Measurements from ENCODE around the gene SHROOM2. TPM values are rescaled to one million over a fixed set of nuclear protein-coding genes. Genes with fewer than 3 reads are reported as not detected.

The SHROOM2 gene
- polyA plus RNA-seq, 4 donors, result 0.45 to 8.9 (median 0.97) TPM

- DNase-seq (peak; percentile 57 to 59), FAIRE-seq (no peak)
- H3K9me3 ChIP-seq (ENCODE audit: control insufficient read depth in 2 of 2, insufficient read depth in 1 of 2, low read depth in 1 of 2, low read length in 1 of 2), result no peaks in the 10 kb centered on the region
- no peak overlapping the region for H3K4me3 ChIP-seq (ENCODE audit: low read depth in 1 of 3, low read length in 3 of 3)
- peaks cover 0 to 19% (median 0%) of the 10 kb centered on the region in 3 donors for H3K4me1 ChIP-seq (ENCODE audit: control insufficient read depth in 3 of 3, insufficient read depth in 2 of 3, low read depth in 1 of 3, low read length in 2 of 3)
- peak overlapping the region in 1 of 3 donors; percentile 60 for H3K27ac ChIP-seq (ENCODE audit: low read depth in 1 of 3, low read length in 2 of 3)
- 26 to 41% (median 34%) methylated on average over 14 to 15 of the region's 15 CpGs for WGBS, 3 donors
- no peaks in the 10 kb centered on the region for H3K27me3 ChIP-seq (ENCODE audit: control insufficient read depth in 3 of 3, insufficient read depth in 3 of 3, low read length in 3 of 3)
- H3K36me3 ChIP-seq (ENCODE audit: control insufficient read depth in 3 of 3, insufficient read depth in 2 of 3, low read depth in 1 of 3, low read length in 3 of 3), result no peaks in the 10 kb centered on the region
These were observed 96.6 kb downstream of the SHROOM2 start for GRCh38 chrX:9882669-9883446.

GRCh38 chrX:9884031-9884779, 98.0 kb downstream of the SHROOM2 start:
- no peak for FAIRE-seq
- Histone ChIP-seq H3K4me3 (ENCODE audit: low read depth in 1 of 3, low read length in 3 of 3) (no peak overlapping the region), H3K36me3 (ENCODE audit: control insufficient read depth in 3 of 3, insufficient read depth in 2 of 3, low read depth in 1 of 3, low read length in 3 of 3) (no peaks in the 10 kb centered on the region), H3K4me1 (ENCODE audit: control insufficient read depth in 3 of 3, insufficient read depth in 2 of 3, low read depth in 1 of 3, low read length in 2 of 3) (peaks cover 0 to 19% (median 0%) of the 10 kb centered on the region in 3 donors), H3K27me3 (ENCODE audit: control insufficient read depth in 3 of 3, insufficient read depth in 3 of 3, low read length in 3 of 3) (no peaks in the 10 kb centered on the region), H3K27ac (ENCODE audit: low read depth in 1 of 3, low read length in 2 of 3) (no peak overlapping the region), H3K9me3 (ENCODE audit: control insufficient read depth in 2 of 2, insufficient read depth in 1 of 2, low read depth in 1 of 2, low read length in 1 of 2) (no peaks in the 10 kb centered on the region)
- 76 to 81% (median 78%) methylated on average over 9 of the region's 9 CpGs for WGBS, 3 donors
- DNase-seq, result no peak

GRCh38 chrX:9885150-9885549, 98.9 kb downstream of the SHROOM2 start:
- no peak for FAIRE-seq
- 8 to 16% (median 10%) methylated on average over 8 of the region's 8 CpGs for WGBS, 3 donors

GRCh38 chrX:9887659-9888297, 101.5 kb downstream of the SHROOM2 start:
- Histone ChIP-seq H3K4me1 (ENCODE audit: control insufficient read depth in 3 of 3, insufficient read depth in 2 of 3, low read depth in 1 of 3, low read length in 2 of 3) (peaks cover 0 to 5% (median 0%) of the 10 kb centered on the region in 3 donors), H3K4me3 (ENCODE audit: low read depth in 1 of 3, low read length in 3 of 3) (no peak overlapping the region), H3K36me3 (ENCODE audit: control insufficient read depth in 3 of 3, insufficient read depth in 2 of 3, low read depth in 1 of 3, low read length in 3 of 3) (no peaks in the 10 kb centered on the region), H3K9me3 (ENCODE audit: control insufficient read depth in 2 of 2, insufficient read depth in 1 of 2, low read depth in 1 of 2, low read length in 1 of 2) (no peaks in the 10 kb centered on the region), H3K27me3 (ENCODE audit: control insufficient read depth in 3 of 3, insufficient read depth in 3 of 3, low read length in 3 of 3) (no peaks in the 10 kb centered on the region), H3K27ac (ENCODE audit: low read depth in 1 of 3, low read length in 2 of 3) (no peak overlapping the region)
- FAIRE-seq, result no peak
- WGBS, 3 donors, result 74 to 77% (median 76%) methylated on average over 11 of the region's 11 CpGs
- DNase-seq, result no peak

More at GRCh38 chrX:9885150-9885549, 98.9 kb downstream of the SHROOM2 start:
- H3K27me3 ChIP-seq (ENCODE audit: control insufficient read depth in 3 of 3, insufficient read depth in 3 of 3, low read length in 3 of 3), result no peaks in the 10 kb centered on the region
- no peak overlapping the region for H3K4me3 ChIP-seq (ENCODE audit: low read depth in 1 of 3, low read length in 3 of 3)
- H3K36me3 ChIP-seq (ENCODE audit: control insufficient read depth in 3 of 3, insufficient read depth in 2 of 3, low read depth in 1 of 3, low read length in 3 of 3), result no peaks in the 10 kb centered on the region
- no peaks in the 10 kb centered on the region for H3K9me3 ChIP-seq (ENCODE audit: control insufficient read depth in 2 of 2, insufficient read depth in 1 of 2, low read depth in 1 of 2, low read length in 1 of 2)
- DNase-seq, result peak; percentile 54 to 59
- no peak overlapping the region for H3K27ac ChIP-seq (ENCODE audit: low read depth in 1 of 3, low read length in 2 of 3)
- peaks cover 0 to 19% (median 0%) of the 10 kb centered on the region in 3 donors for H3K4me1 ChIP-seq (ENCODE audit: control insufficient read depth in 3 of 3, insufficient read depth in 2 of 3, low read depth in 1 of 3, low read length in 2 of 3)

GRCh38 chrX:9888953-9889470, 102.8 kb downstream of the SHROOM2 start:
- no peak for DNase-seq
- Histone ChIP-seq H3K4me1 (ENCODE audit: control insufficient read depth in 3 of 3, insufficient read depth in 2 of 3, low read depth in 1 of 3, low read length in 2 of 3) (no peaks in the 10 kb centered on the region), H3K4me3 (ENCODE audit: low read depth in 1 of 3, low read length in 3 of 3) (no peak overlapping the region), H3K9me3 (ENCODE audit: control insufficient read depth in 2 of 2, insufficient read depth in 1 of 2, low read depth in 1 of 2, low read length in 1 of 2) (no peaks in the 10 kb centered on the region), H3K36me3 (ENCODE audit: control insufficient read depth in 3 of 3, insufficient read depth in 2 of 3, low read depth in 1 of 3, low read length in 3 of 3) (no peaks in the 10 kb centered on the region), H3K27me3 (ENCODE audit: control insufficient read depth in 3 of 3, insufficient read depth in 3 of 3, low read length in 3 of 3) (no peaks in the 10 kb centered on the region), H3K27ac (ENCODE audit: low read depth in 1 of 3, low read length in 2 of 3) (no peak overlapping the region)
- WGBS, 3 donors, result 86 to 88% (median 86%) methylated on average over 6 of the region's 6 CpGs
- FAIRE-seq, result no peak

- FAIRE-seq (no peak), DNase-seq (no peak)
- Histone ChIP-seq H3K27ac (ENCODE audit: low read depth in 1 of 3, low read length in 2 of 3) (no peak overlapping the region), H3K4me1 (ENCODE audit: control insufficient read depth in 3 of 3, insufficient read depth in 2 of 3, low read depth in 1 of 3, low read length in 2 of 3) (no peaks in the 10 kb centered on the region), H3K27me3 (ENCODE audit: control insufficient read depth in 3 of 3, insufficient read depth in 3 of 3, low read length in 3 of 3) (no peaks in the 10 kb centered on the region), H3K4me3 (ENCODE audit: low read depth in 1 of 3, low read length in 3 of 3) (no peak overlapping the region), H3K9me3 (ENCODE audit: control insufficient read depth in 2 of 2, insufficient read depth in 1 of 2, low read depth in 1 of 2, low read length in 1 of 2) (no peaks in the 10 kb centered on the region), H3K36me3 (ENCODE audit: control insufficient read depth in 3 of 3, insufficient read depth in 2 of 3, low read depth in 1 of 3, low read length in 3 of 3) (peaks cover 0 to 7% (median 0%) of the 10 kb centered on the region in 3 donors)
- WGBS, 3 donors, result 77 to 93% (median 88%) methylated on average over 18 to 24 of the region's 24 CpGs
These were observed 104.5 kb downstream of the SHROOM2 start for GRCh38 chrX:9890681-9891091.

- FAIRE-seq (no peak), DNase-seq (no peak)
- no peaks in the 10 kb centered on the region for H3K27me3 ChIP-seq (ENCODE audit: control insufficient read depth in 3 of 3, insufficient read depth in 3 of 3, low read length in 3 of 3)
- peaks cover 0 to 3% (median 0%) of the 10 kb centered on the region in 3 donors for H3K4me1 ChIP-seq (ENCODE audit: control insufficient read depth in 3 of 3, insufficient read depth in 2 of 3, low read depth in 1 of 3, low read length in 2 of 3)
- no peak overlapping the region for H3K4me3 ChIP-seq (ENCODE audit: low read depth in 1 of 3, low read length in 3 of 3)
- 93 to 96% (median 95%) methylated on average over 19 to 36 of the region's 36 CpGs for WGBS, 3 donors
- no peak overlapping the region for H3K27ac ChIP-seq (ENCODE audit: low read depth in 1 of 3, low read length in 2 of 3)
- peaks cover 0 to 15% (median 0%) of the 10 kb centered on the region in 3 donors for H3K36me3 ChIP-seq (ENCODE audit: control insufficient read depth in 3 of 3, insufficient read depth in 2 of 3, low read depth in 1 of 3, low read length in 3 of 3)
- H3K9me3 ChIP-seq (ENCODE audit: control insufficient read depth in 2 of 2, insufficient read depth in 1 of 2, low read depth in 1 of 2, low read length in 1 of 2), result no peaks in the 10 kb centered on the region
These were observed 109.1 kb downstream of the SHROOM2 start for GRCh38 chrX:9895225-9895912.

Measured in small intestine (tissue), 7 donors.